SK-N-SH (cell line): Measurements from ENCODE around the gene BLVRA. TPM values are rescaled to one million over a fixed set of nuclear protein-coding genes. Genes with fewer than 3 reads are reported as not detected.

Experiments
- CTCF ChIA-PET: fragments of 300-600, 350-600 bp; formaldehyde crosslinking; extraction: SDS; loops from one replicate; lab custom pipeline; 2021; lab: Yijun Ruan, JAX
- POLR2A ChIA-PET: fragments of 350-600 bp; sonication (Branson Sonifier 250); formaldehyde crosslinking; extraction: SDS; loops from one replicate; lab custom pipeline; 2020; ENCODE audit warnings: antibody characterized with exemption, inconsistent platforms; lab: Yijun Ruan, JAX
- DNase-seq: peaks from one replicate; pipeline ENCODE4 v3.0.0; 2012
- H2AFZ ChIP-seq: fragments of 200-600 bp; sonication (generic); 2 replicates; pipeline ENCODE4 v1.8.1; 2016; ENCODE audit warnings: antibody characterized with exemption, mild to moderate bottlenecking, low read depth
- H3F3A ChIP-seq: fragments of 200-600 bp; sonication (generic); replicated peaks from 2 replicates; pipeline ENCODE3; 2016; ENCODE audit warnings: antibody characterized with exemption, mild to moderate bottlenecking; ENCODE audit not compliant: insufficient read depth
- H3K27ac ChIP-seq, 2 experiments: fragments of 200-500 bp in 1 of 2; fragments of 200-600 bp in 1 of 2; sonication (Bioruptor generic) in 1 of 2; sonication (generic), shearing (Covaris generic) in 1 of 2; 2 replicates each; pipeline versions ENCODE4 v1.5.1 to v1.6.1; 2014 to 2016; ENCODE audit warnings: low read depth in 2 of 2, inconsistent platforms in 1 of 2, low read length in 1 of 2, mild to moderate bottlenecking in 1 of 2, mixed read lengths in 1 of 2
- H3K27me3 ChIP-seq: fragments of 200-600 bp; sonication (generic), shearing (Covaris generic); 2 replicates; pipeline ENCODE4 v1.6.1; 2016; ENCODE audit warnings: mixed run types; ENCODE audit not compliant: insufficient read depth
- H3K36me3 ChIP-seq, 2 experiments: fragments of 200-500 bp in 1 of 2; fragments of 200-600 bp in 1 of 2; sonication (Bioruptor generic) in 1 of 2; sonication (generic) in 1 of 2; replicated peaks in 1 of 2; 2 replicates each; pipeline versions ENCODE3 to v1.5.1; 2014 to 2016; ENCODE audit warnings: low read length in 1 of 2, mild to moderate bottlenecking in 1 of 2; ENCODE audit not compliant: insufficient read depth in 2 of 2, control insufficient read depth in 1 of 2
- H3K4me1 ChIP-seq, 2 experiments: fragments of 200-500 bp in 1 of 2; fragments of 200-600 bp in 1 of 2; sonication (Bioruptor generic) in 1 of 2; sonication (generic), shearing (Covaris generic) in 1 of 2; 2 replicates each; pipeline versions ENCODE4 v1.5.1 to v1.6.1; 2014 to 2016; ENCODE audit warnings: low read depth in 1 of 2, low read length in 1 of 2, mixed run types in 1 of 2; ENCODE audit not compliant: insufficient read depth in 2 of 2, control insufficient read depth in 1 of 2
- H3K4me2 ChIP-seq: fragments of 200-600 bp; sonication (generic), shearing (Covaris generic); 2 replicates; pipeline ENCODE4 v1.6.1; 2017; ENCODE audit warnings: mixed run types
- H3K4me3 ChIP-seq, 2 experiments: fragments of 200-500 bp in 1 of 2; fragments of 200-600 bp in 1 of 2; sonication (Bioruptor generic) in 1 of 2; sonication (generic), shearing (Covaris generic) in 1 of 2; 2 replicates each; pipeline versions ENCODE4 v1.5.1 to v1.8.1; 2014 to 2016; ENCODE audit warnings: low read depth in 2 of 2, inconsistent platforms in 1 of 2, low read length in 1 of 2, mild to moderate bottlenecking in 1 of 2, mixed read lengths in 1 of 2, moderate library complexity in 1 of 2
- H3K79me2 ChIP-seq: fragments of 200-600 bp; sonication (generic); 2 replicates; pipeline ENCODE4 v1.8.1; 2017; ENCODE audit warnings: mild to moderate bottlenecking; ENCODE audit not compliant: insufficient read depth
- H3K9ac ChIP-seq: fragments of 200-600 bp; sonication (generic); 2 replicates; pipeline ENCODE4 v1.6.1; 2017; ENCODE audit warnings: mixed run types
- H3K9me2 ChIP-seq: fragments of 200-600 bp; sonication (generic); 2 replicates; pipeline ENCODE4 v1.6.1; 2017; ENCODE audit warnings: mixed run types
- H3K9me3 ChIP-seq: fragments of 200-600 bp; sonication (generic); 2 replicates; pipeline ENCODE4 v1.6.1; 2017; ENCODE audit warnings: mixed run types, mild to moderate bottlenecking, moderate library complexity
- H4K20me1 ChIP-seq: fragments of 200-600 bp; sonication (generic); 2 replicates; pipeline ENCODE4 v1.6.1; 2017; ENCODE audit warnings: mild to moderate bottlenecking, mixed run types; ENCODE audit not compliant: insufficient read depth
- FOXJ3 ChIP-seq: sonication (generic); formaldehyde crosslinking; IDR thresholded peaks from 2 replicates; pipeline ENCODE4 v1.5.1; 2020; ENCODE audit warnings: mild to moderate bottlenecking, missing genetic modification reagents
- GABPA ChIP-seq: IDR thresholded peaks from 2 replicates; pipeline ENCODE4 v1.4.0; 2012; ENCODE audit warnings: low read depth, mild to moderate bottlenecking
- GATA2 ChIP-seq: sonication (generic); formaldehyde crosslinking; IDR thresholded peaks from 2 replicates; pipeline ENCODE4 v1.5.0; 2020; ENCODE audit warnings: mild to moderate bottlenecking, missing genetic modification reagents
- MXI1 ChIP-seq: IDR thresholded peaks from 2 replicates; pipeline ENCODE4 v1.6.1; 2012; ENCODE audit warnings: mild to moderate bottlenecking, low read depth, low read length, improper control_type of control experiment
- NRF1 ChIP-seq: IDR thresholded peaks from 2 replicates; pipeline ENCODE4 v1.6.1; 2012; ENCODE audit warnings: low read depth, mild to moderate bottlenecking, low read length
- POLR2AphosphoS5 ChIP-seq: IDR thresholded peaks from 2 replicates; pipeline ENCODE4 v1.6.1; 2012; ENCODE audit warnings: low read depth, low read length
- RAD21 ChIP-seq: IDR thresholded peaks from 2 replicates; pipeline ENCODE4 v1.6.1; 2012; ENCODE audit warnings: mild to moderate bottlenecking, low read length
- RFX5 ChIP-seq: IDR thresholded peaks from 2 replicates; pipeline ENCODE4 v1.6.1; 2012; ENCODE audit warnings: mild to moderate bottlenecking, improper control_type of control experiment, low read length
- SIN3A ChIP-seq: IDR thresholded peaks from 2 replicates; pipeline ENCODE4 v1.6.1; 2012; ENCODE audit warnings: low read depth, mild to moderate bottlenecking, low read length, moderate library complexity, borderline replicate concordance
- TAF1 ChIP-seq: IDR thresholded peaks from 2 replicates; pipeline ENCODE4 v1.6.1; 2012; ENCODE audit warnings: low read depth, mild to moderate bottlenecking, low read length, moderate library complexity, borderline replicate concordance
- TEAD4 ChIP-seq: IDR thresholded peaks from 2 replicates; pipeline ENCODE4 v1.4.0; 2012; ENCODE audit warnings: mild to moderate bottlenecking, borderline replicate concordance; ENCODE audit not compliant: insufficient read depth
- WGBS: methylation state at CpG from one replicate; pipeline ENCODE4 v1.1.6; 2017; ENCODE audit warnings: low lambda C conversion rate; 5-methylcytosine and 5-hydroxymethylcytosine counted together
- polyA plus RNA-seq, 3 experiments: library from polyadenylated mRNA; depleted of rRNA; stranded (reverse); fragments of >200 nt; gene quantifications; 2 replicates each; pipeline ENCODE4 v1.2.3, GENCODE V29; 2012
- TF ChIP-seq, protein P1 (sequence below): IDR thresholded peaks from 2 replicates; pipeline ENCODE4; 2012
- TF ChIP-seq, protein P2 (sequence below): fragments of 150-350 bp; IDR thresholded peaks from 2 replicates; pipeline ENCODE4 v1.6.1; 2017; ENCODE audit warnings: antibody characterized with exemption, low read length, low read depth, borderline replicate concordance
- TF ChIP-seq, protein P3 (sequence below): IDR thresholded peaks from 2 replicates; pipeline ENCODE4 v1.4.0; 2012; ENCODE audit warnings: low read depth, borderline replicate concordance
- TF ChIP-seq, protein P4 (sequence below): fragments of 150-350 bp; IDR thresholded peaks from 2 replicates; pipeline ENCODE4 v1.6.1; 2016; ENCODE audit warnings: mild to moderate bottlenecking, low read depth, low read length

BLVRA gene
- polyA plus RNA-seq, 1 of the 3 experiments (the other 2 are of a cell fraction), result 123 TPM

DNA sequence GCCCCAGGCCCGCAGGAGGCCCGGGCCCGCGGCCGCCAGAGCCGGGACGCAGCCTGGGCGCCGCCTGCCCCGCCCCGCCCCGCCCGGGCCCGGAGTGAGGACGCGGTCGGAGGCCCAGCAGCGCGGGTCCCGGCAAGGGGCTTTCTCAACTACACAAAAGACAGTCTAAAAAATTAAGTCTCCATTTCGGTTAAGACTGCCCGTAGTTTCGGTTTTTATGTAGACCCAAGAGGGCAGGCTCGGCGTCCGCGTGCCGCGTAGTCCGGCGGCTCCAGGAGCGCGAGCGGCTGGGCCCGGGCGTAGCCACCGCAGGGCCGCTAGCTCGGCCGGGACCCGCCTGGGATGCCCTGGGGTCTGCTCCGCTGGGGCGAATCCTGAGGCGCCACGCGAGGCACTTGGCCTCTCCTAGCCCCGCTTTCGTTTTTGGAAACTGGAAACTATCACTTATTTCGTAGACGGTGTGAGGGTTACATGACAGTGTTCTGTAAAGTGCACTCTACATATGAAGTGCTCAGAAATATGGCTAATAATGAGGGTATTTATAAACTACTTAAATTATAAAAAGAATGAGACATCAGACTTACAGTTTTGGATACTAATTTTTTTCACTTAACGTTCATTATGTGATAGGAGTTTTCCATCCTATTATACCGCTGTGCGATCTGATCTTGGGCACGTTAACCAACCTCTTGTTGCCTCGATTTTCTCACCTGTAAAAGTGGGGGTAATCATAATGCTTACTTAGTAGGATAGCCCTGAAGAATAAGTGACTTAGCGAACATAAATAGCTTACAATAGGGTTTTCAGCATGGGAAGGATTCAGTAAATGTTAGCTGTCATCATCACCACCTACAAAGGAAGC lies 573 bp downstream of the BLVRA start:
- Histone ChIP-seq H2AFZ (peak overlapping the region; percentile 86), H3F3A (peaks cover 6% of the 10 kb centered on the region), H3K9ac (peak overlapping the region; percentile 84), H3K4me2 (peak overlapping the region; percentile 91), H3K9me2 (no peaks in the 10 kb centered on the region), H3K27ac (peak overlapping the region; percentile 66 to 75), H3K9me3 (no peaks in the 10 kb centered on the region), H3K4me1 (peaks cover 4 to 16% of the 10 kb centered on the region in 2 experiments; a peak in 2 of 4 replicates), H3K27me3 (no peaks in the 10 kb centered on the region), H3K36me3 (peaks cover 2 to 6% of the 10 kb centered on the region in 2 experiments), H4K20me1 (no peaks in the 10 kb centered on the region), H3K4me3 (peak overlapping the region; percentile 74 to 83), H3K79me2 (peaks cover 34% of the 10 kb centered on the region)
- TF ChIP-seq GATA2 (CRISPR knock-in tag) (0 out of 2 replicates have a peak, but pooled peaks have one; percentile 3), GABPA (no peak), MXI1 (peak; percentile 49)
- ChIA-PET POLR2A (interaction anchor here (0.8 to 2.4 kb wide), 7 partner anchors 9 to 176 kb away, joined by 3 to 12 read pairs (median 6); partner anchors contain the start of genes COA1, STK17A and UBE2D4), CTCF (interaction anchor here (1.3 to 3.7 kb wide), 5 partner anchors 13 to 176 kb away, joined by 4 to 19 read pairs (median 8); partner anchors contain the start of gene STK17A)
- peak; percentile 90 for DNase-seq
- 5% methylated on average over 55 of the region's 56 CpGs for WGBS

DNA sequence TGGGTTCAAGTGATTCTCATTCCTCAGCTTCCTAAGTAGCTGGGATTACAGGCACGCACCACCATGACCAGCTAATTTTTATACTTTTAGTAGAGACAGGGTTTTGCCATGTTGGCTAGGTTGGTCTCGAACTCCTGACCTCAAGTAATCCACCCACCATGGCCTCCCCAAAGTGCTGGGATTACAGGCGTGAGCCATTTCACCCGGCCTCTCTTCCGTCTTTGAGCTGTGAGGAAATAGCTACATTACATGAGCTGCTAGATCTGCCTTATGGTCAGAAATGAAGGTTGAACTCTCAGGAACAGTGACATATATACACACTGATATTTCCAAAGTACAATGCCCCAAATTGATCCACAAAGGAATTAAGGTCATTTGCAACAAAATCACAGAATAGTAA lies 2.4 kb downstream of the BLVRA start:
- H3K4me2 ChIP-seq, result no peak overlapping the region
- H2AFZ ChIP-seq, result no peak overlapping the region
- H3K9me3 ChIP-seq, result no peaks in the 10 kb centered on the region
- ChIA-PET CTCF (interaction anchor here (1.0 to 2.6 kb wide), 4 partner anchors 40 to 178 kb away, joined by 3 to 13 read pairs (median 4); partner anchors contain the start of gene STK17A), POLR2A (no interaction called here)
- peaks cover 14 to 16% of the 10 kb centered on the region in 2 experiments; a peak in 3 of 4 replicates for H3K4me1 ChIP-seq
- H3F3A ChIP-seq, result peaks cover 6% of the 10 kb centered on the region
- H3K27me3 ChIP-seq, result no peaks in the 10 kb centered on the region
- WGBS, result 95% methylated on average over 5 of the region's 5 CpGs
- no peak overlapping the region for H3K27ac ChIP-seq
- DNase-seq, result no peak
- no peak overlapping the region for H3K4me3 ChIP-seq
- H3K36me3 ChIP-seq, result peaks cover 3 to 6% of the 10 kb centered on the region in 2 experiments
- peaks cover 41% of the 10 kb centered on the region for H3K79me2 ChIP-seq
- no peaks in the 10 kb centered on the region for H4K20me1 ChIP-seq
- H3K9ac ChIP-seq, result no peak overlapping the region
- TF ChIP-seq NRF1 (no peak), MXI1 (no peak), GABPA (no peak), POLR2AphosphoS5 (no peak)
- H3K9me2 ChIP-seq, result no peaks in the 10 kb centered on the region

DNA sequence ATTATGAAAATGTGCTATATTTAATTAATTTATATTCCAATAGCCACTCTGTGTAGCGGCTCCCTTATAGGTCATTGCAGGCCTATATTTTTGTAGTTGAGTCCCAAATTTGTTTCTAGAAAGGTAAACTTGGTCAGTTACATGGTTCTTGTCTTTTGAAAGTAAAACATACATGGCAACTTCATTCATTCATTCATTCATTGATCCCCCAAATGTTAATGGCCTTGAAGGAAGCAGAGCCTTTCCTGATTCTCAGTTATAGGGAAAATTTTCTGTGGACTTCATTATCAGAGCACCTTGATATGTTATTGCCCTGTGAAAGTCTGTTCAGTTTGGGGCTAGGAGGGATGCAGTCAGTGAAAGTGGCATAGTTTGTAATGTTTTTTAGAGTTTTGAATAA lies 2.9 kb downstream of the BLVRA start:
- peaks cover 3 to 6% of the 10 kb centered on the region in 2 experiments for H3K36me3 ChIP-seq
- H3F3A ChIP-seq, result peaks cover 6% of the 10 kb centered on the region
- peaks cover 41% of the 10 kb centered on the region for H3K79me2 ChIP-seq
- H3K9me3 ChIP-seq, result no peaks in the 10 kb centered on the region
- POLR2A ChIA-PET, result no interaction called here
- no peak overlapping the region for H3K4me3 ChIP-seq
- H3K4me2 ChIP-seq, result no peak overlapping the region
- 100% methylated on average over 1 of the region's 1 CpG for WGBS
- no peaks in the 10 kb centered on the region for H4K20me1 ChIP-seq
- no peaks in the 10 kb centered on the region for H3K27me3 ChIP-seq
- H2AFZ ChIP-seq, result no peak overlapping the region
- H3K27ac ChIP-seq, result no peak overlapping the region
- TF ChIP-seq TEAD4 (no peak), TAF1 (no peak), RFX5 (no peak), RAD21 (no peak), POLR2AphosphoS5 (no peak), FOXJ3 (CRISPR knock-in tag) (no peak), SIN3A (no peak)
- TF ChIP-seq, protein P1, sequence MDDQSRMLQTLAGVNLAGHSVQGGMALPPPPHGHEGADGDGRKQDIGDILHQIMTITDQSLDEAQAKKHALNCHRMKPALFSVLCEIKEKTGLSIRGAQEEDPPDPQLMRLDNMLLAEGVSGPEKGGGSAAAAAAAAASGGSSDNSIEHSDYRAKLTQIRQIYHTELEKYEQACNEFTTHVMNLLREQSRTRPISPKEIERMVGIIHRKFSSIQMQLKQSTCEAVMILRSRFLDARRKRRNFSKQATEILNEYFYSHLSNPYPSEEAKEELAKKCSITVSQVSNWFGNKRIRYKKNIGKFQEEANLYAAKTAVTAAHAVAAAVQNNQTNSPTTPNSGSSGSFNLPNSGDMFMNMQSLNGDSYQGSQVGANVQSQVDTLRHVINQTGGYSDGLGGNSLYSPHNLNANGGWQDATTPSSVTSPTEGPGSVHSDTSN, result no peak
- TF ChIP-seq, protein P2, sequence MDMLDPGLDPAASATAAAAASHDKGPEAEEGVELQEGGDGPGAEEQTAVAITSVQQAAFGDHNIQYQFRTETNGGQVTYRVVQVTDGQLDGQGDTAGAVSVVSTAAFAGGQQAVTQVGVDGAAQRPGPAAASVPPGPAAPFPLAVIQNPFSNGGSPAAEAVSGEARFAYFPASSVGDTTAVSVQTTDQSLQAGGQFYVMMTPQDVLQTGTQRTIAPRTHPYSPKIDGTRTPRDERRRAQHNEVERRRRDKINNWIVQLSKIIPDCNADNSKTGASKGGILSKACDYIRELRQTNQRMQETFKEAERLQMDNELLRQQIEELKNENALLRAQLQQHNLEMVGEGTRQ, result no peak
- TF ChIP-seq, protein P3, sequence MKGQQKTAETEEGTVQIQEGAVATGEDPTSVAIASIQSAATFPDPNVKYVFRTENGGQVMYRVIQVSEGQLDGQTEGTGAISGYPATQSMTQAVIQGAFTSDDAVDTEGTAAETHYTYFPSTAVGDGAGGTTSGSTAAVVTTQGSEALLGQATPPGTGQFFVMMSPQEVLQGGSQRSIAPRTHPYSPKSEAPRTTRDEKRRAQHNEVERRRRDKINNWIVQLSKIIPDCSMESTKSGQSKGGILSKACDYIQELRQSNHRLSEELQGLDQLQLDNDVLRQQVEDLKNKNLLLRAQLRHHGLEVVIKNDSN, result no peak
- TF ChIP-seq, protein P4, sequence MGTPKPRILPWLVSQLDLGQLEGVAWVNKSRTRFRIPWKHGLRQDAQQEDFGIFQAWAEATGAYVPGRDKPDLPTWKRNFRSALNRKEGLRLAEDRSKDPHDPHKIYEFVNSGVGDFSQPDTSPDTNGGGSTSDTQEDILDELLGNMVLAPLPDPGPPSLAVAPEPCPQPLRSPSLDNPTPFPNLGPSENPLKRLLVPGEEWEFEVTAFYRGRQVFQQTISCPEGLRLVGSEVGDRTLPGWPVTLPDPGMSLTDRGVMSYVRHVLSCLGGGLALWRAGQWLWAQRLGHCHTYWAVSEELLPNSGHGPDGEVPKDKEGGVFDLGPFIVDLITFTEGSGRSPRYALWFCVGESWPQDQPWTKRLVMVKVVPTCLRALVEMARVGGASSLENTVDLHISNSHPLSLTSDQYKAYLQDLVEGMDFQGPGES, result no peak
- CTCF ChIA-PET, result interaction anchor here (1.0 to 2.6 kb wide), 4 partner anchors 26 to 178 kb away, joined by 3 to 13 read pairs (median 6); partner anchors contain the start of gene STK17A
- no peak overlapping the region for H3K9ac ChIP-seq
- no peak for DNase-seq
- H3K9me2 ChIP-seq, result no peaks in the 10 kb centered on the region
- H3K4me1 ChIP-seq, result peaks cover 14 to 16% of the 10 kb centered on the region in 2 experiments; a peak in 3 of 4 replicates
